SK-N-SH (cell line): ENCODE measurements around the gene GNB5. TPM values are rescaled to one million over a fixed set of nuclear protein-coding genes. Genes with fewer than 3 reads are reported as not detected.

ENCODE experiments used
- CTCF ChIA-PET: fragments of 300-600, 350-600 bp; formaldehyde crosslinking; extraction: SDS; loops from one replicate; lab custom pipeline; 2021; lab: Yijun Ruan, JAX
- POLR2A ChIA-PET: fragments of 350-600 bp; sonication (Branson Sonifier 250); formaldehyde crosslinking; extraction: SDS; loops from one replicate; lab custom pipeline; 2020; ENCODE audit warnings: antibody characterized with exemption, inconsistent platforms; lab: Yijun Ruan, JAX
- DNase-seq: peaks from one replicate; pipeline ENCODE4 v3.0.0; 2012
- H2AFZ ChIP-seq: fragments of 200-600 bp; sonication (generic); 2 replicates; pipeline ENCODE4 v1.8.1; 2016; ENCODE audit warnings: antibody characterized with exemption, mild to moderate bottlenecking, low read depth
- H3F3A ChIP-seq: fragments of 200-600 bp; sonication (generic); replicated peaks from 2 replicates; pipeline ENCODE3; 2016; ENCODE audit warnings: antibody characterized with exemption, mild to moderate bottlenecking; ENCODE audit not compliant: insufficient read depth
- H3K27ac ChIP-seq, 2 experiments: fragments of 200-500 bp in 1 of 2; fragments of 200-600 bp in 1 of 2; sonication (Bioruptor generic) in 1 of 2; sonication (generic), shearing (Covaris generic) in 1 of 2; 2 replicates each; pipeline versions ENCODE4 v1.5.1 to v1.6.1; 2014 to 2016; ENCODE audit warnings: low read depth in 2 of 2, inconsistent platforms in 1 of 2, low read length in 1 of 2, mild to moderate bottlenecking in 1 of 2, mixed read lengths in 1 of 2
- H3K27me3 ChIP-seq: fragments of 200-600 bp; sonication (generic), shearing (Covaris generic); 2 replicates; pipeline ENCODE4 v1.6.1; 2016; ENCODE audit warnings: mixed run types; ENCODE audit not compliant: insufficient read depth
- H3K36me3 ChIP-seq, 2 experiments: fragments of 200-500 bp in 1 of 2; fragments of 200-600 bp in 1 of 2; sonication (Bioruptor generic) in 1 of 2; sonication (generic) in 1 of 2; replicated peaks in 1 of 2; 2 replicates each; pipeline versions ENCODE3 to v1.5.1; 2014 to 2016; ENCODE audit warnings: low read length in 1 of 2, mild to moderate bottlenecking in 1 of 2; ENCODE audit not compliant: insufficient read depth in 2 of 2, control insufficient read depth in 1 of 2
- H3K4me1 ChIP-seq, 2 experiments: fragments of 200-500 bp in 1 of 2; fragments of 200-600 bp in 1 of 2; sonication (Bioruptor generic) in 1 of 2; sonication (generic), shearing (Covaris generic) in 1 of 2; 2 replicates each; pipeline versions ENCODE4 v1.5.1 to v1.6.1; 2014 to 2016; ENCODE audit warnings: low read depth in 1 of 2, low read length in 1 of 2, mixed run types in 1 of 2; ENCODE audit not compliant: insufficient read depth in 2 of 2, control insufficient read depth in 1 of 2
- H3K4me2 ChIP-seq: fragments of 200-600 bp; sonication (generic), shearing (Covaris generic); 2 replicates; pipeline ENCODE4 v1.6.1; 2017; ENCODE audit warnings: mixed run types
- H3K4me3 ChIP-seq, 2 experiments: fragments of 200-500 bp in 1 of 2; fragments of 200-600 bp in 1 of 2; sonication (Bioruptor generic) in 1 of 2; sonication (generic), shearing (Covaris generic) in 1 of 2; 2 replicates each; pipeline versions ENCODE4 v1.5.1 to v1.8.1; 2014 to 2016; ENCODE audit warnings: low read depth in 2 of 2, inconsistent platforms in 1 of 2, low read length in 1 of 2, mild to moderate bottlenecking in 1 of 2, mixed read lengths in 1 of 2, moderate library complexity in 1 of 2
- H3K79me2 ChIP-seq: fragments of 200-600 bp; sonication (generic); 2 replicates; pipeline ENCODE4 v1.8.1; 2017; ENCODE audit warnings: mild to moderate bottlenecking; ENCODE audit not compliant: insufficient read depth
- H3K9ac ChIP-seq: fragments of 200-600 bp; sonication (generic); 2 replicates; pipeline ENCODE4 v1.6.1; 2017; ENCODE audit warnings: mixed run types
- H3K9me2 ChIP-seq: fragments of 200-600 bp; sonication (generic); 2 replicates; pipeline ENCODE4 v1.6.1; 2017; ENCODE audit warnings: mixed run types
- H3K9me3 ChIP-seq: fragments of 200-600 bp; sonication (generic); 2 replicates; pipeline ENCODE4 v1.6.1; 2017; ENCODE audit warnings: mixed run types, mild to moderate bottlenecking, moderate library complexity
- H4K20me1 ChIP-seq: fragments of 200-600 bp; sonication (generic); 2 replicates; pipeline ENCODE4 v1.6.1; 2017; ENCODE audit warnings: mild to moderate bottlenecking, mixed run types; ENCODE audit not compliant: insufficient read depth
- EP300 ChIP-seq, 2 experiments: IDR thresholded peaks; 2 replicates each; pipeline versions ENCODE4 v1.4.0 to v1.6.1; 2012; ENCODE audit warnings: borderline replicate concordance in 1 of 2, low read depth in 1 of 2, low read length in 1 of 2
- EZH2phosphoT487 ChIP-seq: fragments of 200-600 bp; sonication (generic); IDR thresholded peaks from 2 replicates; pipeline ENCODE4 v1.6.1; 2017; ENCODE audit warnings: low read depth, mixed run types, mild to moderate bottlenecking, antibody characterized with exemption, moderate library complexity, borderline replicate concordance
- FOSL2 ChIP-seq: IDR thresholded peaks from 2 replicates; pipeline ENCODE4 v1.4.0; 2012; ENCODE audit warnings: low read depth, mild to moderate bottlenecking, moderate library complexity, borderline replicate concordance
- GABPA ChIP-seq: IDR thresholded peaks from 2 replicates; pipeline ENCODE4 v1.4.0; 2012; ENCODE audit warnings: low read depth, mild to moderate bottlenecking
- GATA2 ChIP-seq: sonication (generic); formaldehyde crosslinking; IDR thresholded peaks from 2 replicates; pipeline ENCODE4 v1.5.0; 2020; ENCODE audit warnings: mild to moderate bottlenecking, missing genetic modification reagents
- JUND ChIP-seq: IDR thresholded peaks from 2 replicates; pipeline ENCODE4 v1.4.0; 2012
- RFX5 ChIP-seq: IDR thresholded peaks from 2 replicates; pipeline ENCODE4 v1.6.1; 2012; ENCODE audit warnings: mild to moderate bottlenecking, improper control_type of control experiment, low read length
- TAF1 ChIP-seq: IDR thresholded peaks from 2 replicates; pipeline ENCODE4 v1.6.1; 2012; ENCODE audit warnings: low read depth, mild to moderate bottlenecking, low read length, moderate library complexity, borderline replicate concordance
- TCF12 ChIP-seq: IDR thresholded peaks from 2 replicates; pipeline ENCODE4 v1.4.0; 2012
- TEAD4 ChIP-seq: IDR thresholded peaks from 2 replicates; pipeline ENCODE4 v1.4.0; 2012; ENCODE audit warnings: mild to moderate bottlenecking, borderline replicate concordance; ENCODE audit not compliant: insufficient read depth
- YY1 ChIP-seq: IDR thresholded peaks from 2 replicates; pipeline ENCODE4 v1.4.0; 2012; ENCODE audit warnings: low read depth, mild to moderate bottlenecking
- WGBS: methylation state at CpG from one replicate; pipeline ENCODE4 v1.1.6; 2017; ENCODE audit warnings: low lambda C conversion rate; 5-methylcytosine and 5-hydroxymethylcytosine counted together
- polyA plus RNA-seq, 3 experiments: library from polyadenylated mRNA; depleted of rRNA; stranded (reverse); fragments of >200 nt; gene quantifications; 2 replicates each; pipeline ENCODE4 v1.2.3, GENCODE V29; 2012
- TF ChIP-seq, protein P1 (sequence below): fragments of 150-350 bp; IDR thresholded peaks from 2 replicates; pipeline ENCODE4 v1.6.1; 2017; ENCODE audit warnings: antibody characterized with exemption, low read length, low read depth, borderline replicate concordance
- TF ChIP-seq, protein P2 (sequence below): IDR thresholded peaks from 2 replicates; pipeline ENCODE4 v1.4.0; 2012; ENCODE audit warnings: low read depth
- TF ChIP-seq, protein P3 (sequence below): fragments of 200-600 bp; sonication (generic); IDR thresholded peaks from 2 replicates; pipeline ENCODE4 v1.6.1; 2017; ENCODE audit warnings: antibody characterized with exemption, mild to moderate bottlenecking, moderate library complexity
- TF ChIP-seq, protein P4 (sequence below): IDR thresholded peaks from 2 replicates; pipeline ENCODE4 v1.4.0; 2012; ENCODE audit warnings: low read depth, borderline replicate concordance
- TF ChIP-seq, protein P5 (sequence below): IDR thresholded peaks from 2 replicates; pipeline ENCODE4 v1.4.0; 2012; ENCODE audit warnings: low read depth, borderline replicate concordance

Gene GNB5
- polyA plus RNA-seq, 1 of the 3 experiments (the other 2 are of a cell fraction): 73.7 TPM

DNA sequence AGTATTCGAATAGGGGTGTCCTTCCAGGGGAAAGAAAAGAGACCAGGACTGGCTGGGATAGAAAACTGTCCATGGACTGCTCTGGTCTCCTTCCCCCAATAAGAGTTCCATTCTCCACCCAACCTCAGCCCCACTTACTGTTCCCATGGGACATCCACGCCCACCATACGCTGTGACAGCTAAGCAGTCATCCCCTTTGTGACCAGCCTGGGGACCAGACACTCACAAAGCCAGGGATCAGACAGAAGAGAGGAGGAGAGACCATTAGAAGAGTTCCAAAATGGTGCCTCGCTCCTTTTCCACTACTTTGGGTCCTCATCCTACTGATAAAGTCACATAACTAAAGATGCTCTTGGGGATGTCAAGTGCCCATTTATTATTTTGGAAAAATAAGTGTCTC is 27.6 kb upstream of the GNB5 start:
- Histone ChIP-seq H3K9me3 (no peaks in the 10 kb centered on the region), H3K36me3 (no peaks in the 10 kb centered on the region), H3K27me3 (no peaks in the 10 kb centered on the region), H3F3A (no peaks in the 10 kb centered on the region), H3K9ac (no peak overlapping the region), H4K20me1 (no peaks in the 10 kb centered on the region), H3K79me2 (no peaks in the 10 kb centered on the region), H3K27ac (no peak overlapping the region), H3K4me1 (no peaks in the 10 kb centered on the region), H3K9me2 (no peaks in the 10 kb centered on the region), H3K4me2 (no peak overlapping the region), H3K4me3 (no peak overlapping the region), H2AFZ (no peak overlapping the region)
- ChIA-PET CTCF (interaction anchor here (3.2 kb wide), 1 partner anchor 9 kb away, joined by 28 read pairs; no protein-coding TSS in a partner anchor), POLR2A (no interaction called here)
- DNase-seq: no peak
- no peak for TF ChIP-seq YY1
- TF ChIP-seq GABPA: no peak
- no peak for TF ChIP-seq RFX5
- TF ChIP-seq, protein P1, sequence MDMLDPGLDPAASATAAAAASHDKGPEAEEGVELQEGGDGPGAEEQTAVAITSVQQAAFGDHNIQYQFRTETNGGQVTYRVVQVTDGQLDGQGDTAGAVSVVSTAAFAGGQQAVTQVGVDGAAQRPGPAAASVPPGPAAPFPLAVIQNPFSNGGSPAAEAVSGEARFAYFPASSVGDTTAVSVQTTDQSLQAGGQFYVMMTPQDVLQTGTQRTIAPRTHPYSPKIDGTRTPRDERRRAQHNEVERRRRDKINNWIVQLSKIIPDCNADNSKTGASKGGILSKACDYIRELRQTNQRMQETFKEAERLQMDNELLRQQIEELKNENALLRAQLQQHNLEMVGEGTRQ: no peak
- no peak for TF ChIP-seq EZH2phosphoT487
- TF ChIP-seq EP300 (IDR thresholded peaks at IDR 0.05; ENCODE audit: borderline replicate concordance in 1 of 2, low read depth in 1 of 2, low read length in 1 of 2): no peak
- TF ChIP-seq, protein P2, sequence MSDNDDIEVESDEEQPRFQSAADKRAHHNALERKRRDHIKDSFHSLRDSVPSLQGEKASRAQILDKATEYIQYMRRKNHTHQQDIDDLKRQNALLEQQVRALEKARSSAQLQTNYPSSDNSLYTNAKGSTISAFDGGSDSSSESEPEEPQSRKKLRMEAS: no peak
- TF ChIP-seq TCF12: no peak
- TF ChIP-seq, protein P3, sequence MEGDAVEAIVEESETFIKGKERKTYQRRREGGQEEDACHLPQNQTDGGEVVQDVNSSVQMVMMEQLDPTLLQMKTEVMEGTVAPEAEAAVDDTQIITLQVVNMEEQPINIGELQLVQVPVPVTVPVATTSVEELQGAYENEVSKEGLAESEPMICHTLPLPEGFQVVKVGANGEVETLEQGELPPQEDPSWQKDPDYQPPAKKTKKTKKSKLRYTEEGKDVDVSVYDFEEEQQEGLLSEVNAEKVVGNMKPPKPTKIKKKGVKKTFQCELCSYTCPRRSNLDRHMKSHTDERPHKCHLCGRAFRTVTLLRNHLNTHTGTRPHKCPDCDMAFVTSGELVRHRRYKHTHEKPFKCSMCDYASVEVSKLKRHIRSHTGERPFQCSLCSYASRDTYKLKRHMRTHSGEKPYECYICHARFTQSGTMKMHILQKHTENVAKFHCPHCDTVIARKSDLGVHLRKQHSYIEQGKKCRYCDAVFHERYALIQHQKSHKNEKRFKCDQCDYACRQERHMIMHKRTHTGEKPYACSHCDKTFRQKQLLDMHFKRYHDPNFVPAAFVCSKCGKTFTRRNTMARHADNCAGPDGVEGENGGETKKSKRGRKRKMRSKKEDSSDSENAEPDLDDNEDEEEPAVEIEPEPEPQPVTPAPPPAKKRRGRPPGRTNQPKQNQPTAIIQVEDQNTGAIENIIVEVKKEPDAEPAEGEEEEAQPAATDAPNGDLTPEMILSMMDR: no peak
- no peak for TF ChIP-seq JUND
- no peak for TF ChIP-seq GATA2 (CRISPR knock-in tag)
- TF ChIP-seq FOSL2: no peak
- TF ChIP-seq, protein P4, sequence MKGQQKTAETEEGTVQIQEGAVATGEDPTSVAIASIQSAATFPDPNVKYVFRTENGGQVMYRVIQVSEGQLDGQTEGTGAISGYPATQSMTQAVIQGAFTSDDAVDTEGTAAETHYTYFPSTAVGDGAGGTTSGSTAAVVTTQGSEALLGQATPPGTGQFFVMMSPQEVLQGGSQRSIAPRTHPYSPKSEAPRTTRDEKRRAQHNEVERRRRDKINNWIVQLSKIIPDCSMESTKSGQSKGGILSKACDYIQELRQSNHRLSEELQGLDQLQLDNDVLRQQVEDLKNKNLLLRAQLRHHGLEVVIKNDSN: no peak
- WGBS: 87% methylated on average over 4 of the region's 4 CpGs

DNA sequence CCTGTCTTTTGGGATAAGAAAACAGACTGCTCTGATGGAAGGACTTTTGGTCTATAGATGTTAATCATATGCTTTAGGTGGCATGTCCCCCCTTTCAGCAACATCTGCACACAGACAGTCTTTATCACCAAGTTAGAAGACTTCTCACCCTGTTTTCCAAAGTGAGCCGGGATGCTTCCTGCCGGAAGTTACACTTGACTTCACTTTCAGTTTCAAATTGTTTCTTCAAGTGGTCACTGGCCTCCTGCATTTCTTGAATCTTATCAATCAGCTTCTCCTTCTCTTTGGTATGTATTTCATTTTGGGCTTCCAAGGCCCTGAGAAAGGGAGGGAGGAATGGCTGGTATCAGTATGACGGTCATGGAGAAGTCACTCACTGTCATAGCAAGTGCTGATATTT is 27.2 kb upstream of the GNB5 start:
- Histone ChIP-seq H3K79me2 (no peaks in the 10 kb centered on the region), H2AFZ (no peak overlapping the region), H3K27ac (no peak overlapping the region), H3F3A (no peaks in the 10 kb centered on the region), H3K27me3 (no peaks in the 10 kb centered on the region), H3K4me3 (no peak overlapping the region), H3K9me3 (no peaks in the 10 kb centered on the region), H3K9ac (no peak overlapping the region), H3K4me2 (no peak overlapping the region), H4K20me1 (no peaks in the 10 kb centered on the region), H3K4me1 (no peaks in the 10 kb centered on the region), H3K9me2 (no peaks in the 10 kb centered on the region), H3K36me3 (no peaks in the 10 kb centered on the region)
- DNase-seq: no peak
- ChIA-PET CTCF (interaction anchor here (3.2 kb wide), 1 partner anchor 9 kb away, joined by 28 read pairs; no protein-coding TSS in a partner anchor), POLR2A (no interaction called here)
- TF ChIP-seq, protein P1: no peak
- TF ChIP-seq, protein P5, sequence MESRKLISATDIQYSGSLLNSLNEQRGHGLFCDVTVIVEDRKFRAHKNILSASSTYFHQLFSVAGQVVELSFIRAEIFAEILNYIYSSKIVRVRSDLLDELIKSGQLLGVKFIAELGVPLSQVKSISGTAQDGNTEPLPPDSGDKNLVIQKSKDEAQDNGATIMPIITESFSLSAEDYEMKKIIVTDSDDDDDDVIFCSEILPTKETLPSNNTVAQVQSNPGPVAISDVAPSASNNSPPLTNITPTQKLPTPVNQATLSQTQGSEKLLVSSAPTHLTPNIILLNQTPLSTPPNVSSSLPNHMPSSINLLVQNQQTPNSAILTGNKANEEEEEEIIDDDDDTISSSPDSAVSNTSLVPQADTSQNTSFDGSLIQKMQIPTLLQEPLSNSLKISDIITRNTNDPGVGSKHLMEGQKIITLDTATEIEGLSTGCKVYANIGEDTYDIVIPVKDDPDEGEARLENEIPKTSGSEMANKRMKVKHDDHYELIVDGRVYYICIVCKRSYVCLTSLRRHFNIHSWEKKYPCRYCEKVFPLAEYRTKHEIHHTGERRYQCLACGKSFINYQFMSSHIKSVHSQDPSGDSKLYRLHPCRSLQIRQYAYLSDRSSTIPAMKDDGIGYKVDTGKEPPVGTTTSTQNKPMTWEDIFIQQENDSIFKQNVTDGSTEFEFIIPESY: no peak
- TF ChIP-seq TAF1 (no peak), EZH2phosphoT487 (no peak), TEAD4 (no peak)
- TF ChIP-seq, protein P2: no peak
- 97% methylated on average over 3 of the region's 3 CpGs for WGBS
